Stimulated activated naive CD4-positive, alpha-beta T cell treated with Interleukin-2 at 50 U/mL for 16 hours (primary cell): ENCODE results near the gene TRIM15.
A peak's percentile ranks its signal among the peaks of the same experiment; 100 is the strongest.
"Not testable (repeated sequence)": the region's sequence is repeated elsewhere in the genome, so short reads cannot be mapped to it uniquely, and the experiment has no call there.

Source experiments
- DNase-seq: peaks from one replicate; lab custom pipeline; 2025; lab: John Stamatoyannopoulos, UW

The TRIM15 gene

DNA sequence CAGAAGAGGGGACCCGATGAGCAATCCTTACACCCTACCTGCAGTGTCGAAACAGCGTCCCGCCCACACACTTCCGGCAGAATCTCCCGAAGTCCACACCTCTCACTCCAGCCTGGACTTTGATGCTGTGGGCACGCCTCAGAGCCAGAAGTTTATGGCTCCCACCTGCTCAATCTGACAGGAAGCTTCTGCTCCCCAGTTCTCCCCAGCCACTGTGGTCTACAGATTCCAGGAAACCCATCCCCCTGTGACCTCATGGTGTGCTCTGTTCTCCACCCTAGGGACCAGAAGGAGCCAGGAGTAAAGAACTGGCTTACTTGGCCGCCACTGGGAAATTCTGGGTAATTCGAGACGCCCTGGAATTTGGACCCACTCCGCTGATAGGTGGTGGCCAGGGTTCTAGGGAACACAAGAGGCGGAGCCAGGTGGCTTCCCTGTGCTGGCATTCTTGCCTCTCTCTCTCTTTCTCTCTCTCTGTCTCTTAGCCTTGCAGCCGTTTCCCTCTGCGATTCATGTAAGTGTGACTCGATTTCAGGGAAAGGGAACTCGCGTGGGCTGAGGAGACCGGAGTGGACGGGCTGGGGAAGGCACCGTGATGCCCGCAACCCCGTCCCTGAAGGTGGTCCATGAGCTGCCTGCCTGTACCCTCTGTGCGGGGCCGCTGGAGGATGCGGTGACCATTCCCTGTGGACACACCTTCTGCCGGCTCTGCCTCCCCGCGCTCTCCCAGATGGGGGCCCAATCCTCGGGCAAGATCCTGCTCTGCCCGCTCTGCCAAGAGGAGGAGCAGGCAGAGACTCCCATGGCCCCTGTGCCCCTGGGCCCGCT, at the start of gene TRIM15:
TRIM15 (plus strand) TSS at position 457 of the 828 bp plus-strand sequence; CDS start at position 596, 139 bp downstream.
- peak; percentile 55 for DNase-seq

DNA sequence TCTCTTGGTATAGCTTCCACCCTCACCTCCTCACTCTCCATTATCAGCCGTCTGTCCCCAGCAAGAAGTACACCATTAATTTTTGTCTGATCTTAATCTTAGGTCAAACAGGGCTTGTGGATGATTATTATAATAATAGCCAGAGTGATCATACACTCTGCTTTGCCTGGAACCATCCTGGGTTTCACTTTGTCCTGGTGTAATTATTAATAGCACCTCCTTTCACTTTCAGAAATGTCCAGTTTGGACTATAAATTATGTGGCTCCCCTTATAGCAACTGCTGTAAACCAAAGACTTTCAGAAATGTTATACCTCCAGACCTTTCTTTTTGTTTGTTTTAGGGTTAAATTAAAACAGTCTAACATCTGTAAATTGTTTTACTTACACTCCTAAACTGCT, 49.5 kb upstream of the TRIM15 start:
- DNase-seq: no peak

DNA sequence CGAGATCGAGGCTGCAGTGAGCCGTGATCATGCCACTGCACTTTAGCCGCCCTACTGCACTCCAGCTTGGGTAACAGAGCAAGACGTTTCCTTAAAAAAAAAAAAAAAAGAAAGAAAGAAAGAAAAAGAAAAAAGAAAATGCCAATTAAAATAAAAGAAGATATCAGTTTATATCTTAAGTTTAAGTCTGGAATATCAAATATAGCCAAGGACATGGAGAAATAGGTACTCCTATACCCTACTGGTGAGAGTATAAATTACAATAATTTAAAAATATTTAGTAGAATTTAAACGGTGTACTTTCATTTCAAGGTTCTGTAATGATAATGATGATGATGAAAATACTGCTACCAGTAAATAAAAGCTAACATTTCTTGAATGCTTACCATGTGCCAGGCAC, 46.6 kb upstream of the TRIM15 start:
- no peak for DNase-seq

DNA sequence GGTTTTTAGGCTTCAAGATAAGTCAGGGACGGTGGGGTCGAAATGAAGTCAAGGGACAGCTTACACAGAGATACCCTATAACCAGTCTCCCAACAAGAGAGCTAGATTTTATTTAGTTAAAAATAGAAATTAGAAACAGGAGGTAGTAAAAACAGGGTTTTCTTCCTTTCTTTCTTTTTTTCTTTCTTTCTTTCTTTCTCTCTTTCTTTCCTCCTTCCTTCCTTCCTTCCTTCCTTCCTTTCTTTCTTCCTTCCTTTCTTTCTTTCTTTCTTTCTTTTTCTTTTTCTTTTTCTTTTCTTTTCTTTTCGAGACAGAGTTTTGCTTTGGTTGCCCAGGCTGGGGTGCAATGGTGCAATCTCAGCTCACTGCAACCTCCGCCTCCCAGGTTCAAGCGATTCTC, 44.7 kb upstream of the TRIM15 start:
- not testable (repeated sequence) for DNase-seq

DNA sequence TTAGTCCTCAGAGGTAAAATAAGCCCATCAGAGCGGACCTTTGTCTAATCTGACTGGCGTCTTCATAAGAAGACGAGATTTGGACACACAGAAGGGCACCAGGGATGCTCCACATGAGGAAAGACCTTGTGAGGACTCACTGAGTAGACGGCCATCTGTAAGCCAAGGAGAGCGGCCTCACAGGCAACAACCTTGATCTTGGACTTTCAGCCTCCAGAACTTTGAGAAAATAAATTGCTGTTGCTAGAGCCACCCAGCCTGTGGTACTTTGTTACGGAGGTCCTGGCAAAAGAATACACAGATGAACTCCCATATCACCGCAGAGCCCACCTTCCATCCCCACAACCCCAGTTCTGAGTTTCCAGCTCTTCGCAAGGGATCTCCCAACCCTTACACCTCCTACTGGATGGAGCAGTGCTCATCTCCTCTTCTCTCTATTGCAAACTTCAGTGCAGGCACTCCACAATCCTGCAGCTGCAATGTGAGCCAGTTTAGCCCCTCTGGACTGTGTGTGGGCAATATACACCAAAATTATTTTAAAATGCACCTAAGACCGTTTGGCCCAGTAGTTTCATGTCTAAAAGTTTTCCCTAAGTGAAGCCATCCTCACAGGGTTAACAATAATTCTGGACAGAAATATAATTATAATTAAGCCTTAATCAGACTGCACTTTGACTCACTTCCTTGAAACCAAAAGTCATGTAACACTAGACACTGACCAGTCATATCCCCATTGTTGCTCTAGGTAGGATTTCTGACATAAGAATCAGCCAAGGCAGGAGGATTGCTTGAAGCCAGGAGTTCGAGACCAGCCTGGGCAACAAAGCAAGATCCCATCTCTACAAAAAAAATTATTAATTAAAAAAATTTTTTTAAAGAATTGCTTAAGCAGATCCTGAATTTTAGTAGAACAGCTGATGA, 41.6 kb upstream of the TRIM15 start:
- DNase-seq: no peak

DNA sequence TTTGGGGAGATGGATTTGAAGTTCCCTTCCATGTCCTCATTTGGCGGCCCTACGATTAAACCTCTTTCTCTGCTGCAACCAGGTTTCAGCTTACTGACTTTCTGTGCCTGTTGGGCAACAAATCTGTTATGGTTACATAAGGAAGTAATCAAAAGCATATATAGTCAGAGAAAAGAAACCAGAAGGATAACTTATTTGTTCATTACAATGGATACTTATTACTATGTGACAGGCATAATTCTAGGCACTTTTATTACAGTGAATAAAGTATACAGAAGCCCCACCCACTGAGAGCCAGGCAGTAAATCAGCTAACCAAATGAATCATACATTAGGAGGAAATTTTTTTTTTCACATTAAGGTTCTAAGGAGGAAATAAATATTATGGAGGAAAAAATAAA, 40.8 kb upstream of the TRIM15 start:
- DNase-seq: no peak

DNA sequence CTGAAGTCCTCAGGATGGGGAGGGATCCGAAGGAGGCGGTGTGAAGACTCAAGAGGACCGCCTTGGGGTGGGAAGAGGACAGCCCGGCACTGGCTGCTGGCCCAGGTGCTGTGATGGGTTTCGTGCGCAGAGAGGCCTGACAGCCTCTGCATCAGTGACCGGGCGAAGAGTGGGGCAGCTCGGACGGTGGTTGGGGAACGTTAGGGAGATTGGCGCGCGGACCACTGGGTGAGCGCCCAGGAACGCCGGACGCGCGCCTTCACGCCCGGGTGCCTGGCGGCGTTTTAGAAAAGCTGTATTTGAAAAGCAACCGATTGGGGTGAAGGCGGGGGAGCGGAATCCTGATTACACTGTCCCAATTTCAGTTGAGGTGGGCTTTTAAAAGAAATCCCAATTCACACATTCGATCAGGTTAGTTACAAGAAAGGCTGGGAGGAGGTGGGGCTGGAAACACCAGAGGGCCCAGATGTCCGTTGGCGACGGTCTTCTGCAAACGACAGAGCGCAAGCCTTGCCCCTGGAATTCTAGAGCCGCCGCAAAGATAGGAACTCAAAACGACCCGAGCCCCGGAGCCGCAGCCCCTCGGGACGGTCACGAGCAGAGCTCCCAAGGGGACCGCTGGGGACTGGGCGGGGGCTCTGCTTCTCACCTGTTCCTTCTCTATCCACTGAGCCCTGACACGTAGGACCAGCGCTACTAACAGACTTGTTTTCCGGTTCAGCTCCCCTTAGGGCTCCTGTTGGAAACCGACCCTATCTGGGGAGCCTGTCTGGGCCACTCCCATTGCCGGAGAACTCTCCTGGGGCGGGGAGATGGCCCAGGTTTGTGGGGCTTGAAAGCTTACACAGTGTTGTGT, 35.9 kb upstream of the TRIM15 start:
- DNase-seq: no peak

DNA sequence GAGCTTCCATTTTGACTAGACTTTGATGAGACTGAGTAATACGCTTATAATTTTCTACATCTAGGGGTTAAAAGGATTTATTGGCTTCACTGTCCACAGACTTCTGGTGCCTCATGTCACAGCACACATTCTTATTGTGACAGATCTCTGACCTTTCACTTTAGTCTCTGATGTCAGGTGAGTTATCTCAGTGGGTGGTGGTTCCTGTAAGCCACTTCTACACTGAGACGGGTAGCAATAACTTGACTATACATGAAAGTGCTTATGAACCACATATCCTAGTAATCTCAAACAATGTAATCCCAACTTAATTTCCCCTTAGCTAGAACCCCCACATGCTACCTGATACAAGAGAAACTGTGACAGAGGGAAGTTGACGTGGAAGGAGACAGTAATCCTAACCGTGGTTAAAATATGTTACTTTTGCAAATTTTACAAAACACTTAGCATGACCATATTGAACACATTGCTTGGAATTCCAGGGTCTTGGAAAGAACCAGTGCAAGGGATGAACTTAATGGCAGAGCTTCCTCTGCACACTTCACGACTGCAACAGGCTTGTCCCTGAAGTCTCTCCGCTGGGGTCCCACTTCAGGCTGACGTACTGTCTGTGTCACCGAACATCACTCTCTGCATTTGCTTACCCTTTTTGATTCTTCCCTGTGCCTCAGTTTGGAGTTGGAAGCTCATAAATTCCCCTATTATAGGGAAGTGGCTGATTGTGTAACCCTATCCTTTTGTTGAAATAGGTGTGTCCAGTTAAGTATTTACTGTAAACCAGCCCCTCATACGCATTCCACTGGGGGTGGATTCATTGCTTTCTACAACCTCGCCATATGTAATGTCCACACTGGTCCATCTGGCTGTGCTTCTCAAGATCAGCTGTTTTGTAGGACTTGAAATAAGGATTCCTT, 33.8 kb upstream of the TRIM15 start:
- no peak for DNase-seq

DNA sequence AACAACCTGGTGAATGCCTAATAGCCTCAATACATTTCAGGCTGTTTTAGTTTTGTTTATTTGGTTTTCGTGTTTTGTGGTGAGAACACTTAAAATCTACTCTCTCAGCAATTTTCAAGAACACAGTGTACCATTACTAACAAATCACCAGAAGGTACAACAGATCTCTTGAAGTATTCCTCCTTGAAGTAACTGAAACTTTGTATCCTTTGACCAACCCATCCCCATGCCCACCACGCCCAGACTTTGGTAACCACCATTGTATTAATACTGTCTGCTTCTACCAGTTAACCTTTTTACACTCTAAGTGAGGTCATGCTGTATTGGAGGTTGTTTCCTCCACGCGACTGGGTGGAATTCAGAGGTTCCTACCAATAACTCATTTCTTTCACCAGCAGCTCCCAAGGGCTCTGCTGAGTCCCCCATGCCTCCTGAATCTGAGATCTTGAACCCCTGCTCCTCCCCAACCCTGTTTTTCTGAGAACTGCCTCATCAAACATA, 33.1 kb upstream of the TRIM15 start:
- no peak for DNase-seq

DNA sequence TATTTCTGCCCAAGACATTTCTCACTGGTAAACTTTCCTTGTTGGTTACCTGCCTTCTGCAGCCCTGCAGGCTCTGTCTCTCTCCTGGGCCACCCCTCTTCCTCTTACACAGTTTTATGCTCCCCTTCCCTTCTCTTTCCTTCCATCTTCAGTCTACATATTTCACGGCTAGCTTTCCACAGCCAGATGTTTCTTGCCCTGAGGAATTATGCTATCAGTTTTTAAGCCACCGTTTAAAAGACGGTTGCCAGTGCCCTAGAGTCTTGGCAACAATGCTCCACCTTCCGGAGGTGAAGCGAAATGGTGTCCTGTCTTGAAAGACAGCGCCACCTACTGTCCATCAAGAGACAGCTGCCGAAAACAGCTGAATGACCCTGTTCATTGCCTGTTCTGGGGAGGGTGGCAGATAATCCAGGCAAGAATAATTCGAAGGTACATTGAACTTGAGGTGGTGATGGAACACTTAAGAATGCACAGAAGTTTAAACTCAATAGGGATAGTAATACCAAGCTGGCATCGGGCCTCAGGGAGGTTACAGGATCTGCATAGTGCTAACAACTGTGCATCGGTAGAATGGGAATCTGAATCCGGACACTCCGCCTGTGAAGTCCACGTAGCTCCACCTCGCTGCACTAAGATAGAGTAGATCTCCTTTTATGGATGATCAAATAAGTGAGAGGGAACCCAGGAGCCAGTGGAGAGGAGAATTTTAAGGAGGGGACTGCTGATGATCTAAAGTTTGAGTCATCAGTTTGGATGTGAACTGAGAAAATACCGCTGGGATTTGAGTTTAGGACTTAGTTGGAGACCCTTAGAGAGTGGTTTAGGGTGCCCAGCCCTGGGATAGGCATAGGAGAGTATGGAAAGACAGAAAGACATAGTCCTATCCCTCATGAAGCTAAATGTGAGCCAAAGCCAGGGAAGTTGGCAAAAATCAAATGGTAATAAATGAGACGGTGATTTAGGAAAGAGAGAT, 32.2 kb upstream of the TRIM15 start:
- DNase-seq: peak; percentile 69

DNA sequence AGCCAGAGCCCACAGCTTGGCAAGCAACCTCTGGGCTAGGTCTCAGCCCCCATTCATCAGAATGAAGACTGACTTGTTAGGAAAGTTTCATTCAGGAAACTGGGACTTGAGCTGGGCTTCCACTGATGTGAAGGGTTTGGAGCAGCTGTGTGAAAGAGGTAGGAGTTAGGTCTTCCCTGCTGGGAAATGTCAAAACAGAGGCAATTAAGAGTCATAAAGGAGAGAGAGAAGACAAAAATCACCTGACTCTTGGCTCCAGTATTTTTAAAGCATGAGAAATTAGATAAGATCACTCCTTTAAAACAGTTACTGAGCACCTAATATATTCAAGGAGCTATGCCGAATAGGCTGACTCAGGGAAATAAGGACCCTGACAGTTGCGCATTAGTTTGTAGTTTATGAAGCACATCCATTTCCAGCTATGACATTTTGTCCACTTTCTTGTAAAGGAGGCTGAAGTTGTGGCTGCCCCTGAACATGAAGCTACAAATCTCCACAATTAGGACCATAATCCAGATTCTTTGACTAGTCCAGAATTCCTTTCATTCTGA, 31.3 kb upstream of the TRIM15 start:
- no peak for DNase-seq

DNA sequence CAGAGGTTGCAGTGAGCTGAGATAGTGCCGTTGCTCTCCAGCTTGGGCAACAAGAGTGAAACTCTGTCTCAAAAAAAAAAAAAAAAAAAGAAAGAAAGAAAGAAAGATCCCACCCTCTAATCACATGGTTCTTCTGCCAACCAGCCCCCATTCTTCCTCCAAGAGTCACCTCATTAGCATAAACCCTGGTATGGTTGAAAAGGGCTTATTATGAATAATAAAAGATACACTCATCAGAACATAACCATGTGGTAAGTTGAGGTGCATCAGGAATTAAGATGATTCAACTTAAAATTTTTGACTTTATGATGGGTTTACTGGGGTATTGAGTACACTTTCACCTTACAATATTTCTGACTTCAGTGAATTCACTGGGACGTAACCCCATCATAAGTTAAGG, 28.2 kb upstream of the TRIM15 start:
- DNase-seq: no peak

DNA sequence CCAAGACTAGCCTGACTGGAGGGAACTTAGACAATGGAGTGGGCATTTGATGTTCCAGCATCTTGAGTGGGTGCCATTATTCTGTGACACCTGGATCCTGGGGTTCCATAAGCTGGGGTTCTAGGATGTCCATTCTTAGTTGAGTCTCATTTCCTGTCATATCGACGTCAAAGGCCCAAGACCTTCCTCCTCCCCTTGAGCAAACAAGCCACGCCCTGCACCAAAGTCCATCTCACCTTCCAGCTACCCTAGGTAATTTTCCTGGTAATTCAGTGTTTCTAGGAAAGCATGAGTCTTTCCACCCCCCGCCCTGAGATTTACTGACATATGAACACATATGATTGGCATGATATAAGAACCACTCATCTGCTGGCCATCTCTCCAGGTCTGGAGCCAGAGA, 27.6 kb upstream of the TRIM15 start, which contains the start of gene TRIM40:
TRIM40 (plus strand) TSS at position 384 of the 400 bp plus-strand sequence. CDS start 897 bp downstream, outside the sequence.
- no peak for DNase-seq

DNA sequence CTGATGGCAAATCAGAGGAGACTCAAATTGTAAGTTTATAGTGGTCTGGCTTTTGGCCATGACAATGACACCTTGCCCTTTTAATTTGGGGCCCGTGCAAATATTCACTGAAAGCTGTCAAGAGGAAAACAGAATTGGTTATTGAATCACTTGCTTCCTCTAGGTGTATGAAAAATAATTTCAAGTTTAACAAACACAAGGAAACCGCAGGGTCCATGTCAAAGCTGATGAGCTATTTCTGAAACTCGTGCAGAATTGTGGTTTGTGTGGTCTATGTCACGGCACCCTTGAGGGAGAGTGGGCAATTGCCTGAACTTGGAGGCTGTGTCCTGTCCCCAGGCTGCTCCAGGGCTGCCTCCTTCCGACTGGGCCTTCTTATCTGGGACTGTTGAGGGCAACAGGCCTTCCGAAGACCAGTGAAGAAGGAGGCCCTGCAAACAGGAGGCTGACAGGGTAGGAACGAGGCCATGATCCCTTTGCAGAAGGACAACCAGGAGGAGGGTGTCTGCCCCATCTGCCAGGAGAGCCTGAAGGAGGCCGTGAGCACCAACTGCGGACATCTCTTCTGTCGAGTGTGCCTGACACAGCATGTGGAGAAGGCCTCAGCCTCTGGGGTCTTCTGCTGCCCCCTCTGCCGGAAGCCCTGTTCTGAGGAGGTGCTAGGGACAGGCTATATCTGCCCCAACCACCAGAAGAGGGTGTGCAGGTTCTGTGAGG, 26.6 kb upstream of the TRIM15 start:
- DNase-seq: no peak

DNA sequence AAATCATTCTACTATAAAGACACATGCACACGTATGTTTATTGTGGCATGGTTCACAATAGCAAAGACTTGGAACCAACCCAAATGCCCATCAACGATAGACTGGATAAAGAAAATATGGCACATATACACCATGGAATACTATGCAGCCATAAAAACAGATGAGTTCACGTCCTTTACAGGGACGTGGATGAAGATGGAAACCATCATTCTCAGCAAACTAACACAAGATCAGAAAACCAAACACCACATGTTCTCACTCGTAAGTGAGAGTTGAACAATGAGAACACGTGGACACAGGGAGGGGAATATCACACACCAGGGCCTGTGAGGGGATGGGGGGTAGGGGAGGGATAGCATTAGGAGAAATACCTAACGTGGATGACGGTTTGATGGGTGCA, 23.1 kb upstream of the TRIM15 start:
- DNase-seq: not testable (repeated sequence)

DNA sequence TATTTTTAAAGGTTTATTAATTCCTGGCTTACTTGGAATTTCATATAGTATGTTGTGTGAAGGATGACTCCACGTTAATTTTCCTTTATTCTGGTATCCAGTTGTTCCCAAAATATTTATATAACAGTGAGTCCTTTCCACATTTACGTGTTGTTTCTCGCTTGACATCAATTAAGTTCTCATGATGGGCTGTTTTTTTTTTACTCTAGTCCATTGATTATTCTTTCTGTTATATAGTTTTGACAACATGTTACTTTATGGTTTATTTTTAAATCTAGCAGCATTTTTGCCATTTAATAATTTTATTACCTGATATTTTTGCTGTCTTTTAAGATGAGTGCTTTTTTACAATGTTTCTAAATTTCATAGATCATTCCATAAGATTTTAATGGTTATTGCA, 20.7 kb upstream of the TRIM15 start:
- DNase-seq: no peak

DNA sequence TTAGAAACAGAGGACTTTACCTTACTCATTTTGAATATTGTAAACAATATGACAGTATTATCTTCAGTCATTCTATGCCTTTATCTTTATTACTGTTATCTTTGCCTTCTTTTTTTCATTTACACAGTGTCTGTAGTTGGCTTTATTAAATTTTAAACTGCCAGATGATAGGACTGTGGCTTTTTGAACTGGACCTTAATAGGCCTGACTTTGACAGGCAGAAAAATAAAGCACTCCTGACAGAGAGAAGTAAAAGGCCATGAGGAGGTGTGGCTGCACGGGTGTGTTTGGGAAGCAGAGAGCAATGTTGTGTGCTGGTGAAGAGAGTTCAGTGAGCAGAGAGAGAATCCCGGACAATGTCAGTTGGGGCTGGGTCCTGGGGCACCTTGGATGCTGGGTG, 19.6 kb upstream of the TRIM15 start:
- no peak for DNase-seq

DNA sequence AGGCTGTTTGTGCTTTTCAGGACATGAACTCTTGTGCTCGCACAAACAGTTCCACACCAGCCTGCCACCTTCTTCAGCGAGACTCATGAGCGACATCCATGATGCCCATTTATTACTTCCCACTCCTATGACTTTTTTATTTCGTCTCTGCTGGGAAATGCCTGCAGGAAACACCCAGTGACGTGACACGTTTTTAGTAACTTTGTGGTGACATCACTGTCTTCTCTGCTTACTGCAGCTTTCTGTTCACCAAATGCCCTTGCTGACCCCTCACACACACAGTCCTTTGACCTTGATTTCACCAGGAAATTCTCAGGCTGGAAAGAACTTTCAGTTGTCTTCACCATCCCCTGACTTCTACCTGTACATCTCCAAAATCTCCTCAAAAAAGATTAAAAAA, 18.5 kb upstream of the TRIM15 start:
- DNase-seq: no peak
